A172 (cell line): ENCODE data around the gene URI1. TPM values are rescaled to one million over a fixed set of nuclear protein-coding genes. Genes with fewer than 3 reads are reported as not detected.

ENCODE experiments used
- DNase-seq: peaks from one replicate; pipeline ENCODE4 v3.0.0-alpha.2; 2015; ENCODE audit warnings: low spot score
- total RNA-seq: library from RNA; depleted of rRNA; stranded (reverse); fragments of >200 nt; shearing (Covaris generic); gene quantifications from 2 replicates; pipeline ENCODE4 v1.2.3, GENCODE V29; 2014

URI1 gene
- total RNA-seq, 1 experiment from 2014 or later = 74.6 TPM

DNA sequence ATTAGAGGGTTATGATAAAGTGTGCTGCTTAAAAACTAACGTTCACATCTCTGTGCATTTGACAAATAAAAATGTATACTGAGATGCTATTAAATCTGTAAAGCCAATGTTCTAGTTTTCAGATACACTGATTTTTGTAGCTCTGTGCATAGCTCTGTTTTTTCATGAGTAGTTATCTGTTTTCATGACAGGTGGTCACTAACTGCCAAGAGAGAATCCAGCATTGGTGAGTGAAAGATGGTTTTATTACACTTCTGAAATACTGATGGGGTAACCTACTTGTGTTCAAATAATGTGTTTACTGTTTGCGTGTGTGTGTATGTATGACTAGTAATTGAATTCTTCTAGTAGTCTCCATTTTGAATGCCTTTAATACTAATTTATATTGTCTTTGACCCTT lies 29.0 kb downstream of the URI1 start:
- no peak for DNase-seq

DNA sequence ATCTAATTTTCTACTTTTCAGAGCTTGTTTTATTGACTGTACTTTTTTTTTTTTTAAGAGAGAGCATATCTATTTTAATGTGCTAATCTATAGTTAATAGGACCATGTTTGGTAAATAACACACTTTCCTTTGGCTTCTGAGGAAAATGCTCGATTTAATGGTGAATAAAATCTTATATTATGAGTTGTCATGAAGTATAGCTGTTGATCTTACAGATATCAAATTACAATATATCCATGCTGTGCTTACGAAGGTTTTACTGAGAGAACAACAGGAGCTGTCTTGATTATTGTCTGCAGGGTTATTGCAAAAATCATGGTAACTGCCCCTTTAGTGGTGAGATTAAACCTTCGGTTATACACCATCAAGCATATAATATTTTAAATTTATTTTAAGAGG lies 29.6 kb downstream of the URI1 start:
- no peak for DNase-seq

DNA sequence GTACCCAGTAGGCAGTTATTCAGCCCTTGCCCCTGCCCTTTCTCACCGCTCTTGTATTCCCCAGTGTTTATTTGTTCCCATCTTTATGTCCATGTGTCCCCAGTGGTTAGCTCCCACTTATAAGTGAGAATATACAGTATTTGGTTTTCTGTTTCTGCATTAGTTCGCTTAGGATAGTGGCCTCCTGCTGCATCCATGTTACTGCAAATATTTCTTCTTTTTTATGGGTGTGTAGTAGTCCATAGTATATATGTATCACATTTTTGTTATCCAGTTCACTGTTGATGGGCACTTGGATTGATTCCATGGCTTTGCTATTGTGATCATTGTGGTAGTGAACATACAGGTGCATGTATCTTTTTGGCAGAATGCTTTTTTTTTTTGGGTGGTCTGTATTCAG lies 32.7 kb downstream of the URI1 start:
- DNase-seq = no peak

DNA sequence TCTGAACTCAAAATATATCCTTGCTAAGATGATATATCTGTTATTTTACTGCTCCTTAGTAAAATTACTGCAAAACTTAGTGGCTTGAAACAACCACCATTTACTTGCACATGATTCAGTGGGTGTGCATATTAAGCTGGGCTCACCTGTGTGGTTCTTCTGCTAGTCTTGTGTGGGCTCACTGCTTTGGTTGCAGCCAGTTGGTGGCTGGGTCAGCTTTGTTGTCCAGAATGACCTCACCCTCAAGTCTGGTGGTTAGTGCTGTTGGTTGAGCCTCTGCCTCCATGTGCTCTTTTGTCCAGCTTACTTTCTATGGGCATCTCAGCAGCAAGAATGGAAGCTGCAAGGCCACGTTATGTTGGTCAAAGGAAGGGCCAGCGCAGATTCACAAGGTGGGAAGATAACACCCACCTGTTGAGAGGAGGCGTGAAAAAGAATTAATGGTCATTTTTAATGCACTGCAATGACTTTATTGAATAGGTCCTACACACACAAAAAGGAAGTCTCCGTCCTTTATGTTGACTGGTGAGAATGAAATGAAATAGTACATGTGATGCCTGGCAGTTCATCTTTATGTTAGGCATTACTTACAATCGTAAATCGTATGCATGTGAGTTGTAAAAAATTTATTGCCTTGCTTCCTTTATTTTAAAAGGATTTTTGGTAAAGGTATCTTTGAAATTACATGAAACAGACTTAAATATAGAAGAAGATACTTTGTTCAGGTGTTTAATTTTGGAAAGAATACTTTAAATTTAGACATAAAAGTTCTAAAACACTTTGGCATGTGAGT lies 34.3 kb downstream of the URI1 start:
- no peak for DNase-seq

DNA sequence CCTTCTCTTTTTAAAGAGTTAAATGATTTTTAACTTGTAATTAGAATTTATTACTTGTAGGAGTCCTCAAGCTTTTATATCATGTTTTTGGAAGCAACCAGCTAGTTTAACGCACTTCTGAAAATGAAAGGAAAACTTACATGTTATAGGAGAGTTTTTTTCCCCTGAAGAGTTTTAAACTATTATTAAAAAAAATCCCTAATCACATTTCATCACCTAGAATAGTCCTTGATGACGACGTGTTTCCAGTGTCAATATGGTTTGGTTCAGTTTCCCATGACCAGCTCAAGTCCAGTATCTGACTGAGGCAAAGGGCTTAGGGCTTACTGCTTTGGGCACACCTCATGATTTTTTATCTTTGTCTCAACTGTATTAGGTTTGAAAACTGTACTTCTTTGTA lies 36.0 kb downstream of the URI1 start:
- DNase-seq = no peak

DNA sequence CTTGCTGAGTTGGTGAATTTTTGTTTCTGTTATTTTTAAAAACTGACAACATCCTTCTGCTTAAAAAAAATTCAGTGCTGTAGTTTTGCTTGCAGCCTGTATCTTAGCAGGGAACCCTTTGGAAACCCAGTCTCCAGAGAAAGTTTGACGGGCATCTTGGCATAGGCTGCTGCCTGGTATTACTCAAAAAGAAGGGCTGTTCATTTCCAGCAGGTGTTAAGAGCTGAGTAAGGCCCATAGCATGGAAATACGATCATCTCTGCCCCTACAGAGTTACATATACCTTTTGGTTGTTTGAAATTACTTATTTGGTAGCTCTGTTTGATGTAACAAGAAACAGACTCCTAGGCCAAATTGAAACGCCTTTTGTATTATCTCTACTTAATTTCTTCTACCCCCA lies 41.5 kb downstream of the URI1 start:
- no peak for DNase-seq

DNA sequence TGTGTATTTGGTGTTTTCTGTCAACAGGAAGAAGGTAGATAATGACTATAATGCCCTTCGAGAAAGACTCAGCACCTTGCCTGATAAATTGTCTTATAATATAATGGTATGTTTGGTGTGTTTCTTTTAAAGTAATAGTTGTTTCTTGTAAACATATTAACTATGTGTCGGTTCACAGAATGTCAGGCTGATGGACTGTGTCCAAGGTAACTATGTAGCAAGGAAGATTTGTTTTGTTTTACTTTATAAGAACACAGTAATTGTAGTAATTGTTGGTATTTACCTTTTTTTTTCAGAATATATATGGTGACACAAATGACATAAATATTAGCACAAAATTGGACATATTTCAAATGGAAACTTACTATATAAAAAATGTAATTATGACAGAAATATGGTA lies 43.2 kb downstream of the URI1 start:
- no peak for DNase-seq

DNA sequence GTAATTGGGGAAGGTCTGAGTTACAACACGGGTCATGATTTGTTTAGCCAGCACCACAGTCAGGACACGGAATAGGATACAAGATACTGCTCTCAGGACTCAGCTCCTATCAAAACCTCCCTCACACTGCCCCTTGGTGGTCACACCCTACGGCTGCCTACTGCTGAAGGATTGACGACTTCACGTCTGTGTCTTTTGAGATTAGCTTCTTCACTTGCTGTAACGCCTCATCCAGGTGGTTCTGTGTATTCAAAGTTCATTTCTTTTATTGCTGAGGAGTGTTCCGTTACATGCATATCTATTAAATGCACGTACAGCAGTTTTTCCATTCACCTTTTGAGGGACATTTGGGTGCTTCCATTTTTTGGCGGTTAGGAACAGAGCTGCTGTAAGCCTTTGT lies 46.3 kb downstream of the URI1 start:
- DNase-seq = no peak

DNA sequence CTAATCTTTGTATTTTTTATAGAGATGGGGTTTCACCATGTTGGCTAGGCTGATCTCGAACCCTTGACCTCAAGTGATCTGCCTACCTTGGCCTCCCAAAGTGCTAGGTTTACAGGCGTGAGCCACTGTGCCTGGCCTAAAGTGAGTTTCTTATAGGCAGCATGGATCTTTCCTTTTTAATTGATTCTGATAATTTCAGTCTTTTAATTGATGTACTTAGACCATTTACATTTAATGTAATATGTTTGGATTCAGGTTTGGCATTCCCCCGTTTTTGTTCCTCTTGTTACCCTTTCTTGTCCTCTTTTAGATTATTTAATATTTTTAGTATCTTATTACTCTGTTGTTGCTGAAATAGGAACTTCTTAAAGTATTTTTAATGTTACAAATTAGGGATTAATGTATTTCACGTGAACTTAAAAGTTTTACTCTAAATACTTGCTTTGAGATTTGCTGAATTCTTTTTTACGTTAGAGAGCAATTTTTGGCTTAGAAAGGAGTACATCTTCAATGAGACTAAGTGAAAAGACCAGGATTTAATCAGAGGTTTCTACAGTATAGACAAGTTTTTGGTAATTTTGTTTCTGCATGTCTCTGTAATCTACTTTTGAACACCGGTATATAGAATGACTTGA lies 50.3 kb downstream of the URI1 start:
- no peak for DNase-seq

DNA sequence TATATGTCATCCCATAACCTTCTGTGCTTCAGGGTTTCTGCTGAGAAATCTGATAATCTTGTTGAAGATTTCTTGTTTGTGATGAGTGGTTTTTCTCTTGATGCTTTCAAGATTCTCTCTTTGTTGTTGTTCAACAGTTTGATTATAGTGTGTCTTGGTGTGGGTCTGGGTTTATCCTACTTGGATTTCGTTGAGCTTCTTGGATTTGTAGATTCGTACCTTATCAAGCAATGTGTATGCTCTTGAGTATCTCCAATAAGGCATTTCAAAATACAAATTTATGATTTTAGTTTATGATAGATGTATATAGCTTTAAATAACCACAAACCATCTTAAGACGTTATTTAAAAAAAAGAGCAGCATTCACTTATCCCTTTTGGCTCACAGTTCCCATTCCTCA lies 57.5 kb downstream of the URI1 start:
- DNase-seq = no peak

DNA sequence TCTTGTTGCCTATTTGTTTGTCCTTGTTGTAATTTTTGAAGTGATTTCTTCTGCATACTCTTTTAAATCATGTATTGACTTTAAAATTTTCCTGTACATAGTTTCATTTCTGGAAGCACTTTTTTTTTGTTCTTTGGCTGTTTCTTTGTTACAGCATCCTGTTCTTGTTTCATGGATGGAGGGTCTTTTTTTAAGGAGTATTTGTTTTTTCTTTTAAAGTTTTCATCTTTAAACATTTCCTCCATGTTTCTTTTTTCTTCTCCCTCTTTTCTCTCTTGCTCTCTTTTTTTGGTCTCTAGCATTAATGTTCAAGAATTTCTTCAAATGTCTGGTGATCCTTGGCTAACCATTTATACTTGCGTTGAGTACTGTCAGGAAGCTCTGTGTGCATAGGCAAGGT lies 58.8 kb downstream of the URI1 start:
- DNase-seq = no peak

DNA sequence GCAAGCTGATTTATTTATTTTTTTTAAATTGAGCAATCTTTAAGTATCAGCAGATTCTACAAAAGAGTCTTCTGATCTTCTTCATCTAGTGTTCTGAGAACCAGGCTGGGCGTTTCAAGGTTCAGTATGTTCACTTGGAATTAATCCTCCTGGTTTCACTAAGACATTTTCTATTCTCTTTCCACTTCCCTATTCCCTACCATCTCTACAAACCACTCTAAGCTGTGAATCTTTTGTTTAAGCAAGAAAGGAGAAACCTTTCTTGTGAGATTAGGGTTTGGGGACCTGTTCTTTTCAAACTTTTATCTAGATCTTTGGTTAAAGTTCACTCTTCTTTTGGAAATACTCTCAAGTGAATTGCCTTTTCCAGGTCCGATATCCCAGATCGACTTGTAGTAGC lies 59.3 kb downstream of the URI1 start:
- DNase-seq = no peak

DNA sequence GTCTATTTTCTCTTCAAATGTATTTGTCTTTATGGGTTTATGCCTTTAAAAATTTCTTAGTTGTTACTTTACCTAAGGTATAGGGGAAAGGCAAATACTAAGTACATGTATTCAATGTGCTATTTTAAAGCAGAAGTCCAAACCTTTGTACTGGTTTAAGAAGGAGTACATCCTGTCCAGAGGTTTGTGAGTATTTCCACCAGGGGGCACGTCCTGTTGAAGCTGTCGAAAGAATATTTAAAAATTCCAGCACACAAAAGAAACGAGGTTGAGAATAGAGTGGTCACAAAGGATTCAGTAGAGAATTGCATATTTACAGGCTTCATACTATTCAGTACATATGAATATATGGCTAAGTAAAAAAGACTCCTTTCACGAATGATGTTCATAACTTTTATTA lies 59.8 kb downstream of the URI1 start:
- DNase-seq = no peak

DNA sequence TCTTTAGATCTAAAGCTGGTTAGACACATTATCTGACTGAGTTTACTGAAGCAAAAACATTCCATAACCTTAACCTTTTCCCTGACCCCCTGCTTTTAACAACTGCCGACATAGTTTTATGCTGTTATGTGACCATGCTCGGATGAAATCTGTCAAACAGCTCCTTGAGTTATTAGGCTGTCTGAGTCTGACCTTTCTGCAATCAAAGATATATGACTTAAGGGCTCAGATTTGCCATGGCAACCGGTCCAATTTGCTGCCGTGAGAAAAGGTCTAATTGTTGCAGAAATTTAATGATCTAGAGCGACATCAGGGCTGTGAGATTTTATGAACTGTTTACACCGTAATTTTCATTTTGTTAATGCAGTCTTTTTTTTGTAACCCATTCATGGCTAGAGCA lies 61.8 kb downstream of the URI1 start:
- DNase-seq = no peak

DNA sequence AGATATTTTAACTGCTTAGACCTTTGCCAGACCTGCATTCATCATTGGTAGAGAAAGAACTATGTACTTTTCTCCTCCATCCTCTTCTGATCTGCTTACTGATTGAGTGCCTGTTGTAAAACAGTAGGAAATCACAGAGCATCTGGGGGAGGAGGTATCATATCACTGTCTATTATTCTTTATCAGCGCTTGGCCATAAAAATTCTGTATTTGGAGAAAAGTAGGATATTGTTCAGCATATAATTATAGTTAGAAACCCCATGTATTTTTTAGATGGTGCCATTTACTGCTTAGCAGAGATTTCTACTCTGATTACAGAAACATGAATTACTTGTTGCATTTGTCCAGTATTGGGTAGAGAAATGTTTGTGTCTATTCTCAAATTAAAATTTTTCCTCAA lies 62.4 kb downstream of the URI1 start:
- no peak for DNase-seq

DNA sequence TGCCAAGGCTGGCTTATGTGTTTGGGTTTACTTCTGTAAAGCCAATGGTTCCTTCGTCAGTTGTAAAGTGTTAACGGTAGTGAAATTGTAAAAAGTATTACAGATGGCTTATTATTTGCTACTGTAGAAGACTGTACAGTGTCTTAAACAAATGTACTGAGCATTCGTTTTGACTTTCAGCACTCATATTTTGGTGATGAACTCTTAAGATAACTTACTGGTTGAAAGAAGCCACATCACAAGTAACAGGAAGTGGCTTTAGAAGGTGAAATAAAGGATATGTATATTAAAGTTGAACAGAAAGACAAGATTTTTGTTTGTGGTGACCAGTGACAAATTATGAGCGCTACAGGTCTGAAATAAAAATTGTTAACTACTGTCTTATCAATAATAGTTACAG lies 64.2 kb downstream of the URI1 start:
- no peak for DNase-seq

DNA sequence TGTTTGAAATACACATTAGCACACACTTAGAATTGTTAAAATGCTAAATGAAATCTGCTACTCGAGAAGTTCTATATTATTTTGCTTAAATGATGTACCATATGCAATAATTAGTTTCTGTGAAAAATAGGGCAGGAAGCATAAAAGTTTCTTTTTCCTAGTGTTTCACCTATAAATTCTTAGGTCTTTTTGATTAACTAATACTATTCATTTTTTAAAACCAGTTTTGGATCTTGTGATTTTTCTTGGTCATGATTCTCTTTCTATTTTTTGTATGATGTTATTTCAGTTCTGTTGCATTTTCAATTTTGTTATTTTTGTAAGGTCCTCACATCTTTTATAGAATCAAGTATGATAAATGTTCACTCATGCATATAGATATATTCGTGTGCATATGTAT lies 66.1 kb downstream of the URI1 start:
- DNase-seq = no peak

DNA sequence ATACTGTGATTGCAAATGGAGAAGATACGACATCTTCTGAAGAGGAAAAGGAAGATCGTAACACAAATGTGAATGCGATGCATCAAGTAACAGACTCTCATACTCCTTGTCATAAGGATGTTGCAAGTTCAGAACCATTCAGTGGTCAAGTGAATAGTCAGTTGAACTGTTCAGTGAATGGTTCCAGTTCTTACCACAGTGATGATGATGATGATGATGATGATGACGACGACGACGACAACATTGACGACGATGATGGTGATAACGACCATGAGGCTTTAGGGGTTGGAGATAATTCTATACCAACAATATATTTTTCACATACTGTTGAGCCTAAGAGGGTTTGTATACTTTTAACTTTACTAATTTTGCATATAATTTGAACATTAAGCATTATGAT lies 67.0 kb downstream of the URI1 start:
- DNase-seq = no peak

DNA sequence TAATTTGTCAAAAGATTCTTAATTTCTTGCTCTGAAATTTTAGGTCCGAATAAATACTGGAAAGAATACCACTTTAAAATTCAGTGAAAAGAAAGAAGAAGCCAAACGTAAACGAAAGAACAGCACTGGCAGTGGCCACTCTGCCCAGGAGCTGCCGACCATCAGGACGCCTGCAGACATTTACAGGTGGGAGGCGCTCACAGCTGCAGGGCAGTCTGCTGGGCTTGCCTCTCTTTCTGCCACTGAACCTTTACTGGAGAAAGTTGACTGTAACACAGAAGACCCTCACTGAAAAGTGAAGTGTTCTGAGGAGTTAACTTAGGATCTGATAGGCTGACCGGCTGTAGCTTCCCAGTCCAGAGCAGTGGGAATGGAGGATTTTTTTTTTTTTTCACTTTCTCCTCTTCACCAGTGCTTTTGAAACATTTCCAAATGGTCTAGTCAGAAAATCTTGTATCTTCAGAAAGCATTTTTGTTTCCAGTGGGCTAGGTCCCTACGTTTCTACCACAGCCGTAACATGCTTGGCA lies 69.1 kb downstream of the URI1 start:
- DNase-seq = no peak

DNA sequence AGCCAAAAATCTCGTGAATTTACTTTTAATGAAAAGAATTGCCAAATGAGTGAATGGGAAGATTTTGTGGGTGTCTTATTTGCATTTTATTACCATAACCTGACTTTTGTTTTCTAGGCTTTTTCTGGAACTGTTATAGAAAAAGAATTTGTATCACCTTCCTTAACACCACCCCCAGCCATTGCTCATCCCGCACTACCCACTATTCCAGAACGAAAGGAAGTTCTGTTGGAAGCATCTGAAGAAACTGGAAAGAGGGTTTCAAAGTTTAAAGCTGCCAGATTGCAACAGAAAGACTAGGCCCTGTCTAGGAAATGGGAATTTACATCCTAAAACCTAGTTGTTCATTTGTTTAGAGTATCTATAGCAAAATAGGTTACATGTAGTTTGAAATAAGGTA lies 72.7 kb downstream of the URI1 start:
- DNase-seq = no peak

DNA sequence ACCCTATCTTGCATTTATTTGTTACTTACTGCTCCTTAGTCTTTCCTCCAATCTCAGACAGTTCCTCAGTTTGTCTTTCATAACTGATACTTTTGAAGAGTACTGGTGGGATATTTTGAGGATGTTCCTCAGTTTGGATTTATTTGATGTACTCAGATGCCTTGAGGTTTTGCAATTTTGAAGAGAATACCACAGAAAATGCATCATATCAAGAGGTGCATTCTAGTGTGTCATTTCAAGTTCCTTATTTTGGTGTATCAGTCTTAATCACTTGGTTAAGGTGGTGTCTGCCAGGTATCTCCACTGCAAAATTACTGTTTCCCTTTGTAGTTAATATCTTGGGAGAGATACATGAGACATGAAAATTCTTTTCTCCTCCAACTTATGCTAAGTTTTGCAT lies 75.1 kb downstream of the URI1 start:
- no peak for DNase-seq

DNA sequence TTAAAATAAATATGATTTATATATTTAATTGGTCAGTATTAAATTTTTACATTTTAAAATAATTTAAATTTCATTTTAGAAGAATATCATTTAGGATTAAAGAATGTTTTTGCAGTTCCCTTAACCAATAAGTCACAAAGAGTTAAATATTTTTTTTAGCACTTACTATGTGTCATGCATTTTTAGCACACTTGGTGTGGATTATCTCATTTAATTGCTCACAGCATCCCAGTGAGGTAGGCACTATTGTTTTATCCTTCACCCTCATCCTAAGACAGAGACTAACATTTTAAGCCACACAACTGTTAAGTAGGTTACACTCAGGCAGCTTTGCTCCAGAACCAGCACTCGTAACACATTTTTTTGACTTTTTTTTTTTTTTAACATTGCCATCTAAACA lies 78.2 kb downstream of the URI1 start:
- DNase-seq = no peak

DNA sequence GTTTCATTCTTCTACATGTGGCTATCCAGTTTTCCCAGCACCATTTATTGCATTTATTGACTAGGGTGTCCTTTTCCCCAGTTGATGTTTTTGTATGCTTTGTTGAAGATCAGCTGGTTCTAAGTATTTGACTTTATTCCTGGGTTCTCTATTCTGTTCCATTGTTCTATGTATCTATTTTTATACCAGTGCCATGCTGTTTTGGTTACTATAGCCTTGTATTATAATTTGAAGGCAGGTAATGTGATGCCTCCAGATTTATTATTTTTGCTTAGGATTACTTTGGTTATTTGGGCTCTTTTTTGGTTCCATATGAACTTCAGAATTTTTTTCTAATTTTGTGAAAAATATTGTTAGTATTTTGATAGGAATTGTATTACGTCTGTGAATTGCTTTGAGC lies 80.6 kb downstream of the URI1 start:
- DNase-seq = no peak

DNA sequence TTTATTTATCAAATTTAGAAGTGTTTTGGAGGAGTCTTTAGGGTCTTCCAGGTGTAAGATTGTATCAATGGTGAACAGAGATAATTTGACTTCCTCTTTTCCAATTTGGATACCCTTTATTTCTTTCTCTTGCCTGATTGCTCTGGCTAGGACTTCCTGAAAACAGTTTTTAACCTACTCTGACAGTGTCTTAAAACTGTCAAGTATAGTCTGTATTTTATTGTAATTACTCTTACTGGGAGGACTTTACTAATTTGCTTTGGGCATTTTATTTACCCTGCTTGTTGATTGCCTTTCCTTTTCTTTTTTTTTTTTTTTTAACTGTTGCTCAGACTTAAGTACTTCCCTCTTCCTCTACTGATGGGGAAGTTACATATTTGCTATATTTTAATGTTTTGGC lies 81.3 kb downstream of the URI1 start:
- DNase-seq = no peak
